ENCODE results near the gene INPP5A.

Gene INPP5A

DNA sequence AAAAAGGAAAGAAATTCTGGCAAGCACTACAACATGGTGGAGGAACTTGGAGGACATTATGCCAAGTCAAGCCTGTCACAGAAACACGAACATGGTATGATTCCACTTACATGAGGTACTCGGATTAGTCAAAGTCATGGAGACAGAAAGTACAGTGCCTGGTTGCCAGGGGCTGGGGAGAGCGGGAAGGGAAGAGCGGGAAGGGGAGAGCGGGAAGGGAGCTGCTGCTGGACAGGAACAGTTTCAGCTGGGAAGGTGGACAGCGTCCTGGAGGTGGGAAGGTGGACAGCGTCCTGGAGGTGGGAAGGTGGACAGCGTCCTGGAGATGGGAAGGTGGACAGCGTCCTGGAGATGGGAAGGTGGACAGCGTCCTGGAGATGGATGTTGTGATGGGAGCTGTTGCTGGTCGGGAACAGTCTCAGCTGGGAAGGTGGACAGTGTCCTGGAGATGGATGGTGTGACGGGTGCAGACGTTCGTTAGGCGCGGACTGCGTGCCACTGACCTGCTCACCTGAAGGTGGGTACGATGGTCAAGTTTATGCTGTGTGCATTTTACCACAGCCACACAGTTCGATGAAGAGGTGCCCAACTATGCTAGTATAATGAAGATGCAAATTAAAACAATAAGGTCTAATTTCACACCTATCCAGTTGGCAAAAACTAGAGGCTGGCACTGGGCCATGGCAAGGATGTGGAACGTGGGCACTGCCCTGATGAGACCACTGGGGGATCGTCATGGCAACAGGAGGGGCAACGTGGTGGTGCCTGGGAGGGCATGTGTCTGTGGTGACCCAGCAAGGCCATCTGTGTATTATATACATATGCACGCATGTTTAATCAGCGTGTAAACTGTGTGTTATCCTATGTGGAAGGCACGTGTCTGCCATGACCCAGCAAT is 144.5 kb downstream of the INPP5A start:
- DNase-seq, result no peak

DNA sequence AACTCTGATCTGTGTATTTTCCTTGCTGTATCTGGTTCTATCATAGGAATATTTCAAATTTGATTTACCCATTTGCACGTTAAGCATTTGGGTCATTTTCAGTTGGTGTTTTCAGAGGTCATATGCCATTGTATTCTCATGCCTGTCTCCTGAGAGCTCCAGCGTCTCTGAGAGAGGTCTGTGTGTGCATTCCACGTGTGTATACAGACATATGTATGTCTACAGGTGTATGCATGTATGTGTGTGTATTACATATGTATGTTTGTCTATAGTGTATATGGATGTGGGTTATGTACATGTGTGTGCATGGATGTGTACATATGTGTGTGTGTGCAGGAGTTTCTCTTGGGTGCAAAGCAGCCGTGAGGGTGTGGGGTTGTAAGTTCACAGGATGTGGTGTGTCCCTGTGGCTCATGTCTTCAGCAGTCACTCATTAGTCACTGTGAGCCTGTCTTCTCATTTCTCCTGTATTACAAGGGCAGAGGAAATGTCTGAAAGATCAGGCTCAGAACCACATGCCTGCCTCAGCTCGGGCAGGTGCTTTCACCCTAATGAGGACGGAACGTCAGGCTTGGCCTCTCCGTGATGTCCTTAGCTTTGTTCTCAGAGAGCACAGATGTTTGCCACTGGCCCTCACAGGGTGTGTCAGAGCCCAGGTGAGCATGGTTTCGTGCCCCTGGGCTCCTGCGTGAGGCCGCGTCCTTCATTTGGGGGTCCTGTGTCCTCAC is 146.7 kb downstream of the INPP5A start:
- DNase-seq, result no peak

DNA sequence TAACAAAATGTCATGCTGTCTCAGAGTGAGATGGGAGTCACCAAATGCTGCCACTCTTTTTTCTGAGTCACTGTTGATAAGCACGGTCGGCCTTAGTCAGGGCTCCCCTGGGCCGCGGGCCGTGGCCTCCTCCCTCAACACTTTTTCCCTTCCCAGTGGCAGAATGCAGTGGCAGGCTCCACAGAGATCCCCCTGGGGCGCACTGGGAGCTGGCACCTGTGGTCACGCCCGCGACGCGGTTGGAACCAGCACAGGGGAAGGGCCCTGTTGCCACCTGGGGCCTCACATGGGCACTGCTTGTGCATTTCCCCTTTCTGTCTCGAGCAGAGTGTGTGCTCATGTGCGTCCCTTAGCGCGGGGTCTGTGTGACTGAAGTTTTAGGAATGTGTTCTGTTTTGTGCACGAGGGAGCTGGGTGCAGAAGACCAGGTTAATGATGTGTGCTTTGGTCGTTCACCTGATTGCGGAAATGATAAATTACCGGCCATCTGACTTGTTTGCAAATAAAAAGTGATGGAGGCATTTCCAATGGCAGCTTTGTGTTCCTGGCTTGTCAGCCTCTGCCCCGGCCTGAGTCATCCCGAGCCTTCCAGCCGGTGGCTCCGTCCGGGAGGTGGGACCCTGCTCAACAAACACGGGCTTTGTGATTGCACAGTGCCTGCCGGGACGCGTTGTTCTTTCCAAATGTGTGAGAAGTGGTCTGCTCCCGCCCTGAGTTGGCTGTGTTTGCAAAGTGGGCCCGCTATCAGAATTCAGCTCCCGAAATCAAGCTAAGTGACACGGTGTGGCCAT is 147.7 kb downstream of the INPP5A start:
- no peak for DNase-seq

DNA sequence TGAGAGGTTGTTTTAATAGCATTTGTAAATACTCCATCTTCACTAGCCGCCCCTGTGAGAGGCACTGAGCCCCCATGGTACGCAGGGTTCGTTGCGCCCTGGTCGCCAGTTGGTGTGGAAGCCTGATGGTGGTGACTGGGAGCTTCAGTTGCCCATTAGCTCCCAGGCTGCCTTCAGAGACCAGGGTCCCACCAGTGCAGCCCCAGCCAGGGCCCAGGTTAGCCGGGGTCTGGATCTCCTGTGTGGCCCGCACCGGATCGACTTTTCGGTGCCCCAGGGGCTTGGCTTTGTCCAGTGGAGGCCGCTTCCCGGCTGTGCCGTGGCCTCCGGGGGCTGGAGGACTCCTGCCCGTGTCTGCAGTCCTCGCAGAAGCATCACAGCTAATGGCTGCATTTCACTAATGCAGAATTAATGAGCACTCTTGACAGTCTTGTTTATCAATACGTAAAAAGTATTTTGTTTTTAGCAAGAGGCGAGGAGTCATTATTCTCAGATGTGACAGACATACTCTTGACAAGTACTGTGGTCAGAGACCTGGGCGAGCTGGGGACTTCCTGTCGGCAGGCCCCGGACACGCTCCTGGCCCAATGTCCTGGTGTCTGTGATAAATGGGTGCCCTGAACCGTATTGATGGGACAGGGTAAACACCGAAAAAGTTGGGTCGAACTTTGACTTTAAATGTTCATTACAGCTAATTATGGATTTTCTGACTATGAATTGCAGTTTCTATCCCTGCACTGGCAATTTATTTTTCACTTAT is 148.5 kb downstream of the INPP5A start:
- peak; percentile 4 for DNase-seq

DNA sequence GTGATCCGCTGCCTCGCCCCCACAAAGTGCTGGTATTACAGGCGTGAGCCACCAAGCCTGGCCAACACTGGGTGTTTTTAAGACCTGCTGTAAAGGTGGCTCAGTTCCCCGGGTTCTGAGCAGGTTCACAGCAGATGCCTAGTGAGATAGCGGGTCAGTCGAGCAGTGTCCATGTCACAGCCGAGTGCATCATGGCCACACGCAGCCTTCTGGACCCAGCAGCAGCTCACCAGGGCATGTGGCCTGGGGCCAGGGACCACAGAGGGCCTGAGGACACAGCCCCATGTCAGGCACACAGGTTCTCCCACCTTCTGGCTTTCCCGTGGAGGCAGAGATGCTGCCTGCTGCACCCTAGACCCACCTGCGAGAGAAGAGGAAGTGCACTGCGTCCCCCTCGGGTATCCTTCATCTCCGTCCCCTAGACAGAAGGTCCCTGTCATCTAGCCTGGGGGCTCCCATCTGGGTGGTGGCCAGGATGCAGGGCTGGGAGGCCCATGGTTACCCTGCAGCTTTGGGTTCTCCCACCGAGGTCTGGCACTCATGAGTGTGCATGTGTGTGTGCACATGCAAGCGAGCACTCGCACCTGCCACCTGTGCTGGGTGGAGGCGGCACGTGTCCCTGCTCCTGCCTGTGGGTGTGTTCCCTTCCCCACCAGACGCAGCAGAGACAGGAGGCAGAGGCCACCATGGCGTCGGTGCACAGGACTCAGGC is 149.8 kb downstream of the INPP5A start:
- DNase-seq, result peak; percentile 9

DNA sequence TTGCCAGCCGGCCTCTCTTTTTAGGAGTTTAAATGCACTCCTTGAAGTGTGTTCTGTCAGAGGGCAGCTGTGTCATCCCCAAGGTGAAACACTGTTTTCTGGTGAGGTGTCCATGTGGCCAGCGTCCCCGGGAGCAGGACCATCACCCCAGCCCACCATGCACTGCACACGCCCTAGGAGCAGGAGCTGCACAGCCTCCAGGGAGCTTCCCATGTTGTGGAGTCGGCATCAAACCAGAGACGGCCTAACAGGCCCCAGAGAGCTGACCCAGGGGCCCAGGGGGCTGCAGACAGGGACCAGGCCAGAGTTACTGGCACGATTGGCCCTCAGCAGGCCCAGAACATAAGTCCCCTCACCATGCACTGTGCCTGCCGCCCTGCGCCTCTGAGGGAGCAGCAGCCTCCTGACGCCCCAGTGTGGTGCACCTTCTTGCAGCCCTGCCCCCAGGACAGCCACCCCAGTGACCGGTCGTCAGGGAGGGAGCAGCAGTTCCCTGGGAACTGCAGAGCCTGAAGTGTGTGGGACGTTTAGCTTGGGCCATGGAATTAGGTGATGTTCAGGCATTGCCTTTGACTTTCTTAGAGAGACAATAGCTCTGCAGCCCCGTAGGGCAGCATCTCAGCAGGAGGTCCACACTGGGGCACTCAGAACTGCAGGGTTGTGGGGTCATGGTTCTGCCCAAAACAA is 150.4 kb downstream of the INPP5A start:
- peak; percentile 4 for DNase-seq

DNA sequence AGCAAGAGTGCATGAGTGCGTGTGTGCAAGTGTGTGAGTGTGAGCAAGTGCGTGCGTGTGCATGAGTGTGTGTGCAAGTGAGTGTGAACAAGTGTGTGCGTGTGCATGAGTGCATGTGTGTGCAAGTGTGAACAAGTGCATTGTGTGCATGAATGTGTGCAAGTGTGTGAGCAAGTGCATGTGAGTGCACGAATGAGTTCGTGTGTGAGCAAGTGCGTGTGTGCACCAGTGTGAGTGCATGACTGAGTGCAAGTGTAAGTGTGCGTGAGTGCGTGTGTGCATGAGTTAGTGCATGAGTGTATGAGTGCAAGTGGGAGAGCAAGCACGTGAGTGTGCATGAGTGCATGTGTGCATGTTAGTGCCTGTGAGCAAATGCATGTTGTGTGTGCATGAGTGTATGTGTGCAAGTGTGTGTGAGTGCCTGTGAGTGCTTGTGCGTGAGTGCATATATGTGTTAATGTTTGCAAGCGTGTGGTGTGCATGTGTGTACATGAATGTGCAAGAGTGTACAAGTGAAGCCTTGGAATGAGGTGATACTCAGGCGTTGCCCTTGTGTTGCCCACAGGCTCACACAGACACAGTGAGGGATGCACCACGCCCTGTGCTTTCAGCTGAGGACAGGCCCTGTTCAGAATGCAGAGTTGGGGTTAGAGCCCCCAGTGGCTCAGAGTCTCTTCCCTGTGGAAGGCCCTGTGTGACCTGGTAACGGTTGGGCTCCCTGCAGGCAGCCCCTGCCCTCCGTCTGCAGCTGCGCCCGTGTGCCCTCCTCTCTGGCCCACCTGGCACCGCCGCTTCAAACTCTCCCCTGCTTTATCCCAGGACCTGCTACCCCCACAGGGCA is 151.2 kb downstream of the INPP5A start:
- peak; percentile 9 for DNase-seq

DNA sequence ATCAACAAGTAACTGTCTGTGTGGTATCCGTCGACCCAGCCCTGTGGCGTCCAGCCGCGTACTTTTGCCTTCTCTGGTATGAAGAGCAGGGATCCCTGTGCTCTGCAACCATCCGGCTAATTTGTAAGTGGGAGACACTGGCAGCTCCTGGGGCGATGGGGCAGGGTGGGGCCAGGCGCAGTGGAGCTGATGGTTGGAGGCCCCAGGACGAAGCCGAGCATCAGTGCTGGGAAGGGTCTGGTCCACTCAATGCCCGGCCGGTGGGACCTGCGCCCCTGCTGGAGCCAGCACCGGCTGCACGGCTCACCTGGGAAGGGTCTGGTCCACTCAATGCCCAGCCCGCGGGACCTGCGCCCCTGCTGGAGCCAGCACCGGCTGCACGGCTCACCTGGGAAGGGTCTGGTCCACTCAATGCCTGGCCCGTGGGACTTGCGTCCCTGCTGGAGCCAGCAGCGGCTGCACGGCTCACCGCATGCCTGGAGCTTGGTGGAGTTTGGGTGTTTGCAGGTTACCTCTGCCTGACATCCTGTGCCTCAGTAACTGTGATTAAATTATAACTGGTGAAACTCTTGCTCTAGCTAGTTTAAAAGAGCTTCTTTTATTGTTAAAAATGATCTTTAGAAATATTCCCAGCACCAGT is 152.3 kb downstream of the INPP5A start:
- peak; percentile 7 for DNase-seq

DNA sequence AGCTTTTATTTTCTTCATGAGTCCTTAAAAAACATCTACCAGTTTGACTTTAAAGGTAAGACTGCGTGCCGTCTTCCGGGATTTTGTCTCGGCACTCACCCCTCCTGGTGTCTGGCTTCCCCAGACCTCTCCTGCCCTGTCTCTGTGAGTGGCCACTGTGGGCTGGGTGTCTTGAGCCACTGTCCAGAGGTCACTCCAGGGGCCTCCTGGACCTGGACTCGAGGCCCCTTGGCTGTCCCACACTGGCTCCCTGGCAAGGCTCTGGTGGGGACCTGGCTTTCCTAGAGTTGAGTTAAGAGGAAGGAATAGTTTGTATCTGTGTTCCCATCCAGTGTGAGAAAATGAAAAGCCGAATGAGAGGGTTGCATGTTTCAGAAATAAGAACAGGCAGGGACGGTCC is 152.8 kb downstream of the INPP5A start:
- DNase-seq, result peak; percentile 4

DNA sequence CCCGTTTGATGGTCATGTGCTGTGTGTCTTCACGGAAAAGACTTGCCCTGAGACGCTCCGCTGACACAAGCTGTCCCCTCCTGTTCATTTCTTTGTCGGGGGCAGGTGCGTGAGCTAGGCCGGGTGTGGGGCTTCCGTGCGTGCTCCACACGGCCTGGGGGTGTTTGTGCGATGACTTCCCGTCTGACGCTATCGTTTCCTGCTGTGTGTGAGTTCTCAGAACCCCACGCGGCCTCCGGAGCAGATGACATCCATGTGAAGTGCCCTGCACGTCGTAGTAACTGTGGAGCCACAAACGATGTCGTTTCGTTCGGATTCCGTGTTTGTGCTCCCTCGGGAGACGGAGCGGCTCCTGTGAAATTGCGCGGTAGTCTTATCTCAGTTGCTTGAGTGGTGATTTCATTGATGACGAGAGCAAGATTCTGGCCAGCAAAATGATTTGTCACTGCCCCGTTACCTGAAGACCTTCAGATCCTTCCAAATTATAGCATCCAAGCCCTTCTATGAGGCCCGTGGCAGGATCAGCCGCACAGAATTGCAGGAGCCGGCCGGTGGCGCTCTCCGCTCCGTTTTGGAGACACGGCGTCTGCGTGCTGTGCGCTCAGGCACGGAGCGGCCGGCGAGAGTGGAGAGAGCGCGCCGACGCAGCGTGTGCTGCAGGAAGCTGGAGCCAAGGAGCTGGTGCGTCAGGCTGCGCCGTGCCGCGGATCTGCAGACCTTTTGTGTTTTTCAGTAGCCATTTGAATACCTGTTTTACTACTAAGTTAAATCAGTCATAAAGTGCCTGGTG is 153.4 kb downstream of the INPP5A start:
- peak; percentile 11 for DNase-seq

DNA sequence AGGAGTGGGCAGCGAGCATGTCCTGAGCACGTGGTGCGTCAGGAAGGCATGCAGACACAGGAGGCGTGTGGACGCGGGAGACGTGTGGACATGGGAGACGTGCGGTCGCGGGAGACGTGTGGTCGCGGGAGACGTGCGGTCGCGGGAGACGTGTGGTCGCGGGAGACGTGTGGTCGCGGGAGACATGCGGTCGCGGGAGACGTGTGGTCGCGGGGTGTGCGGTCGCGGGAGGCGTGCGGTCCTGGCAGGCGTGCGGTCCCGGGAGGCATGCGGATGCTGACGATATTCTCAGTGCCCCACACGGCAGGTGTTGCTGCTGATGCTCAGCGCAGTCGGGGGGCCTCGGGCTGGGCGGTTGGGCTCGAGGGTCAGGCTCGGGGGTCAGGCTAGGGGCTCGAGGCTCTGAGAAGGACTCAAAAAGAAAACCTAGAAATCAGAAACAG is 154.1 kb downstream of the INPP5A start:
- DNase-seq, result peak; percentile 2

DNA sequence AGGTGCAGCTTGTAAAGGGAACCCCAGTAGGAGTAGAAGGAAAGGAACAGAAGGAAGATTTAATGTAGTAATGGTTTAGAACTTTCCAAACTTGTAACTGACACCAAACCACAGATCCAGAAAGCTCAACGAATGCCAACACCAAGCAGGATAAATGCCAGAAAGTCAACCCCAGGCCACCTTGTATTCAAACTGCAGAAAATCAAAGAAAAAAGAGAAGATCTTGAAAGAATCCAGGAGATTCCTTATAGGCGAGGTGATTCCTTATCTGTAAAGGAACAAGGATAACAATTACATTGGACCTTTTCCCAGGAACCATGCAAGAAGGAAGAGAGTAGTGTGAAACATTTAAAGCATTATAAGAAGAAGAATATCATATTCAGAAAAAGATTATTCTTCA is 154.7 kb downstream of the INPP5A start:
- DNase-seq, result no peak

DNA sequence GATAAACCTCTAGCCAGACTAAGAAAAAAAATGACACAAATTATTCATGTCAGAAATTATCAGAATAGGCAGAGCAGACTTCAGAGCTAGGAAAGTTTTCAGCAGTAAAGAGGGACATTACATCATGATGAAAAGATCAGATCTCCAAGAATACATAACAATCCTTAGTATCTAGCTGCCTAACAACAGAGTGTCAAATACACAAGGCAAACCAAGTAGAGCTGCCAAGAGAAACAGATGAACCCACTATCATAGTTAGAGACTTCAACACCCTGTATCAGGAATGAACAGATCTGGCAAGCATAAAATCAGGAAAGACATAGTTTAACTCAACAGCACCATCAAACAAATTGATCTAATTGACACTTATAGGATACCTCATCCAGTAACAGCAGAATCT is 156.1 kb downstream of the INPP5A start:
- DNase-seq, result no peak

DNA sequence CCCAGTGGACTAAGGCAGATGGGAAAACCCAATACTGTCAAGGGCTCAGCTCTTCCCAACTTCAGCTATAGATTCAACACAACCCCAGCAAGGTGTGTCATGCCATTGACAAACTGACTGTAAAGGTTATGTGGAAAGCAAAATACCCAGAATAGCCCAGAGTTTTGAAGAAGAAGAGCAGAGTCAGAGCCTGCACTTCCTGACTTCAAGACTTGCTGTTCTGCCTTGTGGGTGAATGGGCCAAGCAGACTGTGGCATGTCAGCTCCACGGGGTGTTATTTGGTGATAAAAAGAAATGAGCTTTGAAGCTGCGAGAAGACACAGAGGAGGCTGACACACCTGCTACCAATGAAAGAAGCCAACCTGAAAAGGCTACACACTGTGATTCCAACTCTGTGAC is 158.6 kb downstream of the INPP5A start:
- DNase-seq, result no peak

DNA sequence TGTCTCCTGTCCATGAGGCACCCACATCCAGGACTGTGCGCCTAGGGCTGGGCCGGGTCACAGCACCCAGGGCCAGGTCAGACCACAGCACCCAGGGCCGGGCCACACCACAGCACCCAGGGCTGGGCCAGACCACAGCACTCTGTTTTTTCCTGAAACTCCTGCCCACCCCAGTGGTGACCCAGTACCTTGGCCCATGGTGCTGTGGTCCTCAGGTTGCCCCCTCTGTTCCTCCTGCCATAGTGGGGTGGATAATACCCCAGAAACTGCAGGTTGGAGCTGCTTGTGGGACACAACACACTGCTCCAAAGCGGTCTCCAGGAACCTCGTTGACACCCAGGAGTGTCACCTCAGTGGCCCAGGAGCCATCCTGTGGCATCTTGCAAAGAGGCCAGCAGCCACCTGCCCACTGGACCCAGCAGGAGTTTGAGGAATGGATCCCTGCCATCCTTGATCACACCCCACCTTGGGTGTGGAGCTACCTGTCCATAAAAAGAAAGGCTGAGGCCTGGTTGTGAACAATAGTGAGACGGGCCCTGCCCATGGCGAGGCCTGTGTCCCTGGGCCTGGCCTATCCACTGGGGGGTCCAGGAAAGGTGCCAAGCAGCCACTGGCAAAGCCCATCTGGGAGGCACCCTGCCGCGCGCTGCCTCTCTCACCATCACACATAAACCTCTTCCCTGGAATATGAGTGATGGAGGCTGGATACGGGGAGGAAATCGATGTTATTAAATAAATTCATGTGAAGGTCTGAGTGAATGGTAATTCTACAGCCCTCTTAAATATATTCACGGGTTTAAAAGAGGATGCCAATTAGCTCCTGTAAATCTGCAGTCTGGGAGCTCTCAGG is 159.4 kb downstream of the INPP5A start:
- DNase-seq, result no peak

DNA sequence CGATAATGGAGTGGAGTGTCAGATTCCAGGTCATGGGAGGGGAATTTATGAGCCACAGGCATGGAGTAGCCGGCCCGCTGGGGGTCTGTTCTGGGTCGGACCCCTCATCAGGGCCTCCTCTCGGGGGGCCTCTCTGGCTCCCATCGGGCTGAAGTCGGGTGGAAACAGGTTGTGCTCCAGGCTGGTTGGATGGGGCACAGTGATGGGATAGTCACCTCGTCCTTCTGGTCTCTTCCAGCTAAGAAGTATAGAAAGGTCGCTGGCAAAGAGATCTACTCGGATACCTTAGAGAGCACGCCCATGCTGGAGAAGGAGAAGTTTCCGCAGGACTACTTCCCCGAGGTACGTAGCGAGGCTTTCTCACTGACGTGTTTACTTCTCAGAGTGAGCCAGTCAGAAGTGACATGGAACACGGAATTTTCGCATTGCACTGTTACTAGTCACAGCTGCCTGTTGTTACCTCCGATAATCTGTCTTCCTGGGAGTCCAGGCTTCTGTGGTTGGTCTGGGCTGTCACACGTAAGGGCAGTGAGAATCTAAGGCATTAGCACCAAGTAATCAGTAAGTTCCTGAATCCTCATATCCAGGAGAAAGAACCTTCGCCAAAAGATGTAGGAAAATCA is 160.1 kb downstream of the INPP5A start:
- no peak for DNase-seq

DNA sequence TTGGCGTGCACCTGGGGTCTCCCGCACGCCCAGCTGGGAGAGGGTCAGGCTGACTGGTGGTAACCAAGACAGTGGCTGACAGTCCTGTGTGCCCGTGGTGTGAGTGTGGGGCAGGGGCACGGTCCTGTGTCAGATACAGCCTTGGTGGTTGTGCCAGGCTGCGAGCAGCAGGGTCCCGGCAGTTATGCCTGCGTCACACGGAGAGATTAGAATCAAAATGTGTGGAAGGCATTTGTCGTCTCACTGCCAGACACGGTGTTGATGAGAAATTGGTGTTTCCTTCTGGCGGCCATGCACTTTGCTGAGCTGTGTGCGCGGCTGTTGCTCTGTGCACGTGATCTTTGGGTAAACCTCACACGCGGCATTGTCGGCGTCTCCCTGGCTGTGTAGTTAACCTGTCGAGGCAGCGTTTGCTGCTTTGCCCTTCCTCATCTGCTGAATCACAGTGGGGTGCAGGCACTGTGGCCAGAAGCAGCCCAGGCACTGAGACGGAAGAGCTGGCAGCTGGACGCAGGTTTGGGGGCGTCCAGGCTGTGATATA is 160.7 kb downstream of the INPP5A start:
- DNase-seq, result no peak

All from right hindlimb (tissue), 1 donor.